HG02938 (cell line): ENCODE measurements around the gene PSMD6.

Experiments used
- ATAC-seq: cut with Tn5 transposase; IDR thresholded peaks from one replicate; pipeline ENCODE4 v1.9.1; 2021; ENCODE audit warnings: mild to moderate bottlenecking, moderate library complexity; ENCODE audit not compliant: unreplicated experiment

Gene PSMD6

DNA sequence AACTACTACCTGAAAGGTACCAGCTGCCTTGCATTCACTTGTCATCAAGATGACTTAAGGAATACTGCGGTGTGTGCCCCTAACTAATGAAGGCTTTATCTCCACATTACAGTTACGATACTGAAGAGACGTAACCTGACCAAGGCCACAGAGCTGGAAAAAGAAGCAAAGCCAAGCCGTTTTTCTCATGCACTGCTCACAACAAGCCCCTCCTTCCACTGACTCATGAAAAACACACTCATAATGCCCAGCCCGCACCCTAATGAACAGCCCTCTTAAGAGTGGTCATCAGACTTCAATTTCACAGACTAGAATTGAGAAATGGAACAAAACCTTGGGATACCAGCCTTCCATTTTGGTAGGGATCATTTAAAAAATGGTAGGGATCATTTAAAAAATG is 11.6 kb downstream of the PSMD6 start:
- ATAC-seq: no peak

GRCh38 chr3:64010199-64010598 is 13.1 kb downstream of the PSMD6 start:
- no peak for ATAC-seq

- no peak for ATAC-seq
Measured at GRCh38 chr3:64009528-64009927, 13.8 kb downstream of the PSMD6 start.

DNA sequence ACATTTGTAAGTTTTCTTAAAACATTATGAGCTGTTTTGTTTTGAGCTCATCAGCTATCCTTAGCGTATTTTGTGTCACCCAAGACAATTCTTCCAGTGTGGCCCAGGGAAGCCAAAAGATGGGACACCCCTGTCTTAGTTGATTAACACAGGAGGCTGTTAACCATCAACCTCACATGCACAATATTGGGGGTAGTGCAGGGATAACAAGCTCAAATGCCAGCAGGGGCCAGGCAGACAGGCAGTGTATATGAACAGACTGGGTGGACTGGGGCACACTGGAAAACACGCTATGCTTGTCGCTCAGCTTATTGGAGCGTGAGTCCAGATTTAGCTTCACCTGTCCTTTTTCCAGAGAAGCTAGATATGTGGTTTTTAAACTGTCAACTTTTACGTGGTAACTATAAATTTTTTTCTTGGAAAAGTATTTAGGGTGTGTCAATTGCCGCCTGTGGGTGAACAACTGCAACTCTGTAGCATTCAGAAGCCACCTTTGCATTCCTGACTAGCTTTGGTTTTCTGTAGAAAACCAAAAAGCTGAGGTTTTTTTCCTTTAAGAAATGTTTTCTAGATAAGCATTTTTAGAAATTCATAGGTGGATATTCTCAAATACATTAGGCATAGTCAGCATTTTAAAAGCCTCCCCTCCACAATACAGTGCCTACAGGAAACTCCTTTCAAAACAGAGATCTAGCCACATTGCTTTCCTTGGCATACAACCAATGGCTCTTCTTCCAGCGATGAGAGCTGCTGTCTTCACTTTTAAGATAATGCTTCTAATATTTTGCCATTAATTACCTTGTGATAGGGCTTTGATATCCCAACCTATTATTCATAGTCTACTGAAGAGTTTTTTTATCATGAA is 14.6 kb downstream of the PSMD6 start:
- ATAC-seq: no peak

GRCh38 chr3:64008017-64008416 is 15.3 kb downstream of the PSMD6 start:
- no peak for ATAC-seq

GRCh38 chr3:64003589-64003988 is 19.7 kb downstream of the PSMD6 start:
- ATAC-seq: no peak

DNA sequence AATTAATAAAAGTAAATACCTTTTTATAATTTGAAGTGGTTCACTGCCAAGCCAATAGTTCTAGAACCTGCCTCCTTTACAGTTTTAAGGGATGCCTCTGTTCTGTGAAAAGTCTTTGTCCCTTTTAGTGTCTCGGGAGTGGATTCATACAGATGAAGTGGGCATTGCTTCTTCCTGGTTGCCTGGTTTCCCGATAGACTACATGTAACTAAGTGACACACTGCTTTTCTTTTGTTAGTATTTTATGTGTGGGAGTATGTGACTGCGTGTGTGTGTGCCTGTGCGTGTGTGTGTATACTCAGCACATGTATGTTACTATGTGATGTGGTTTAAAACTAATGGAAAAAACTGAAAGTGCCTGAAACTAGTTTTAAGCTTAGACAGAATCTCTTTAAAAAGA is 21.1 kb downstream of the PSMD6 start:
- no peak for ATAC-seq

- no peak for ATAC-seq
Measured at GRCh38 chr3:64000453-64001055, 22.7 kb downstream of the PSMD6 start.

GRCh38 chr3:63998852-63999754 is 24.2 kb downstream of the PSMD6 start:
- no peak for ATAC-seq

DNA sequence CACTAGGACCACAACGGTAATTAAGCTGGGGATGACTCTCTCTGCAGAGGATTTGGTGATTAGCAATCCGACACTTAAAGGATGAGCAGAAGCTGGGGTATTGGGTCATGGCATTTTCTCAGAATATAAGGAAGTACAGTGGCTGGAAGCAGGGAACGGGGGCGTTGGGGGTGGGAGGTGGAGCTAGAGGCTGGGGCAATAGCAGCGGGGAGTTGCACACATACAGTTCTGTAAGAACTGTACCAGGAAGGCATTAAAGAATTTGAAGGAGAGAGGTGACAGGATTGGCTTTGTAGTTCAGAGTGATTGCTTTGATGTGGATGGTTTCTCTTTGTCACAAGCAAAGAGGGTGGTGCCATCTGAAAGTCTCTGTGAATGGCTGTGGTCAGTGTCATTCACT is 28.2 kb downstream of the PSMD6 start:
- no peak for ATAC-seq

DNA sequence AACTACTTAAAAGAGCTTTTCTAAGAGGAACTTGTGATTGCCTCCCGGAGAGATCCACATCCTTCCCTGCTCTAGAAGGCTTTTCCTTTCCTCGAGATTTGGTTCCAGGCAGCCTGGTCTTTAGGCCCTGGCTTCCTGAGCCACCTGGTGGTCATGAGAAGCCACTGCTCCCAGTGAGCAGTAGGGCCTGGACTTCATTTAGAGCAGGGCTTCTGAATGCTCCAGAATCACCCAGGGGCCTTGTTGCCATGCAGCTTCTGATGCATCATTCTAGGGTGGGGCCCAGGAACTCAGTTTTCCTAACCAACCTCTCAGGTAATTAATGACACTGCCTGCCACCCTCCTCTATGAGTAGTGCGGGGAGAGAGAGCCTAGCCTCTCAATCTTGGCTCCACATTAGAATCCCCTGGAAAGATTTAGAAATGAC is 29.6 kb downstream of the PSMD6 start:
- peak; percentile 86 for ATAC-seq

DNA sequence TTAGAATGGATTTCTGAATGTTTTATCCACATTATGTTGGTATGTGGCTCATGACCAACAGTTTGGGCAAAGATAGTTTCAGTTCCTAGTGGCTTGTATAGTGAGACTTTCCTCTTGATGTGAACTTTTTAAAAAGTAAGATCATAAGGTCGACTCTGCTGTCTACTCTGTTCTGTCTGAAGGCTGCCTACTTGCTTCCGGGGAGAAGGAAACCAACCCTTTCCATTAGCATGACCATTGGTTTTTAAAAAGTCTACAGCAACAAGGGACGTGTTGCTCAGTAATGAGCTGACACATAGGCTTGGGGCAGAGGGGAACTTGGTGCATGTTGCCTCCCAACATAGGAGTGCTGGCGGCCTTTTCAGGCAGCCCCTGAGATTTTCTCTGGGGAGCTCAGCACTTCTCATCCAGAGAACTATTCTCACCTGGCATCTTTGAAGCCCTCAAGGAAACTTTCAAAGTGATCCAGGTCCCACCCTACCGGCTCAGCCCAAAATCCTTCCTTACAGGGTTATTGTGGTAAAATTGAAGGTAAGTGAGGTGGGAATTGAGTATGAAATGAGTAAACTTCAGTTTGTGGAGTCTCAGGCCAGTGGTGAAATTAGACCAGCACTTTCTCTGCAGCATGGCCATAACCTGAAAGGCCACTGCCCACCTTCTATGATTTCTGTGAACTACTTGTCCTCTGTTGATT is 30.6 kb downstream of the PSMD6 start:
- ATAC-seq: no peak

DNA sequence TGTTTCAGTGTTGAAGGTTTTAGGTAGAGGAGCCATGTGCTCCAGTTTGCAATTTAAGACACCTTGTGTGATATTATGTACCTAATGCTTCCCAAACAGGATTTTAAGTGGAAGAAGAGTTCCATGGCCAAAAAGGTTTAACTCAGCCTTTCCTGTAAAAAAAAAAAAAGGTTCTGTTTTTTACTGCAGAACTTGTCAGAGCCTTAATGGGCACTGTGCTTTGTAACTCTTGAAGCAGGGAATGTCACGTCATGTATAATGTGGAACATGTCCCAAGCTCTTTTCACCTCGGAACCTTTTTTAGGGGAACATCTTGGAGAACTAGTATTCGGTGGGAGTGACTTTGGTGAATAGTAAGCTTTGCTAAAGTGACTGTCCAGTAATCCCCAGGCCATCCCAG is 31.6 kb downstream of the PSMD6 start:
- ATAC-seq: no peak

DNA sequence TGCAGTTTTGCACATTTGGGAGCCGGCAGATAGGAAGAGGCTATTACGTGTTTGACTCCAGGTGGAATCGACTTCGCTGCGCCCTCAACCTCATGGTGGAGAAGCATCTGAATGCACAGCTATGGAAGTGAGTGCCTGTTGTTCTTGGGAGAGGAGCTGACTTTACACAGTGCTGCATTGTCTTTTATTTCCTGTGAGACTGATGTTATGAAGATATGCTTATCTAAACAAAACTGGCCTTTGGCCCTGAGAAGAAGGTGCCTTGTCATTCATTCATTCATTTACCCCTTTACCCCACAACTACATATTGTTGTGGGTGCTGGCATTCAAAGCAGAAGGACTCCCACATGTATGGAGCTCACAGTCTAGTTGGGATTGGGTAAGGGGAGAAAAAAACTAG is 32.6 kb downstream of the PSMD6 start:
- no peak for ATAC-seq

GRCh38 chr3:63990204-63990603 is 33.1 kb downstream of the PSMD6 start:
- ATAC-seq: no peak

- no peak for ATAC-seq
Measured at GRCh38 chr3:63988943-63989342, 34.4 kb downstream of the PSMD6 start.

DNA sequence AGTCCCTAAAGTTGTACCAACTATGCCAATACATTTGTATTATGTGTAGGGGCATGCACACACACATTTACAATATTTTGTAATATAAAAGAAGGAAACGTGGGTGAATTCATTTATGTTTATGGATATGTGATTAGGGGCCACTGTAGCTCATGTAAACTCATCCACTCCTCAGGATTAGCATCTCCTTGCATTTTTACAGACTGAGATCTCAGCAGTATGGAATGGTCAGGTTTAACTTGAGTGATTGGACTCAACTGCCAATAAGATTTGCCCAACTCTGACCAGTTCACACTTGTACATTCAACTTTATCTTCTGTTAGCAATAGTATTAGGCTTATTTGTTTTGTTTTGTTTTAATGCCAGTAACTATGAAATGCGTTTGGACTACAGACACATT is 36.5 kb downstream of the PSMD6 start:
- no peak for ATAC-seq

- ATAC-seq: no peak
Measured at GRCh38 chr3:63986146-63986545, 37.1 kb downstream of the PSMD6 start.

DNA sequence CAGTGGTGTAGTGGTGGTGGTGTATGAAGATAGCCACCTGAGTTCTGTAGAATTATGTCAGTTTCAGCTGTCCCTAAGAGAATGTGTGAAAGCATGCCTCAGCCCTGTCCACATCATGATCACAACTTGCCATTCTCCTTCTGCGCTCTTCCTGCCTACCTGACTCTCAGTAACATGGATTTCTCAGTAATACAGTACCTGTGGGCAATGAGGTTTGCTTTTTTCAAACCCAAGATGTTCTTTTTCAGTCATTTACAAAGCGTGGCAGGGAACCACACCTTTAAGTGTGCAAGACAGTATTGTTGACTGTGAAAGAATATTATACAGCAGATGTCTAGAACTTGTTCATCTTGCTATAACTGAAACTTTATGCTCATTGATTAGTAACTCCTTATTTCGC is 38.9 kb downstream of the PSMD6 start:
- no peak for ATAC-seq

- no peak for ATAC-seq
Measured at GRCh38 chr3:63981980-63982379, 41.3 kb downstream of the PSMD6 start.
